Stomach (tissue), 4 donors: ENCODE data around the gene GSTO2.

Experiments used
- CTCF ChIP-seq, 7 experiments: fragments of 450-650 bp in 4 of 7; fragments of 200-600 bp in 3 of 7; sonication (generic) in 3 of 7; IDR thresholded peaks; one replicate each; pipeline ENCODE4 v1.5.1; 2016 to 2019; ENCODE audit warnings: antibody characterized with exemption in 7 of 7, control low read depth in 2 of 7, mild to moderate bottlenecking in 1 of 7
- EP300 ChIP-seq: sonication (generic); formaldehyde crosslinking; IDR thresholded peaks from one replicate; pipeline ENCODE4 v1.6.1; 2017; ENCODE audit warnings: antibody characterized with exemption
- POLR2A ChIP-seq, 4 donors: fragments of 450-650 bp; IDR thresholded peaks; one replicate each; pipeline ENCODE4 v1.6.1; 2016; ENCODE audit warnings: antibody characterized with exemption in 4 of 4, control low read depth in 2 of 4, mild to moderate bottlenecking in 1 of 4, moderate library complexity in 1 of 4
- POLR2AphosphoS5 ChIP-seq, 3 donors: sonication (generic); formaldehyde crosslinking; IDR thresholded peaks; one replicate each; pipeline ENCODE4 v1.6.1; 2016; ENCODE audit warnings: antibody characterized with exemption in 3 of 3

- TF ChIP-seq CTCF (IDR thresholded peaks at IDR 0.05) (no peak), POLR2AphosphoS5 (IDR thresholded peaks at IDR 0.05) (no peak), EP300 (no peak), POLR2A (IDR thresholded peaks at IDR 0.05) (no peak)
These were observed 54.1 kb downstream of the GSTO2 start for GRCh38 chr10:104323085-104323484.
